ENCODE data around the gene STK26. TPM values are rescaled to one million over a fixed set of nuclear protein-coding genes. Genes with fewer than 3 reads are reported as not detected.

Gene STK26
- total and polyA plus RNA-seq, 2 of the 4 experiments (the other 2 are of a cell fraction), result 0.17 to 0.18 TPM

DNA sequence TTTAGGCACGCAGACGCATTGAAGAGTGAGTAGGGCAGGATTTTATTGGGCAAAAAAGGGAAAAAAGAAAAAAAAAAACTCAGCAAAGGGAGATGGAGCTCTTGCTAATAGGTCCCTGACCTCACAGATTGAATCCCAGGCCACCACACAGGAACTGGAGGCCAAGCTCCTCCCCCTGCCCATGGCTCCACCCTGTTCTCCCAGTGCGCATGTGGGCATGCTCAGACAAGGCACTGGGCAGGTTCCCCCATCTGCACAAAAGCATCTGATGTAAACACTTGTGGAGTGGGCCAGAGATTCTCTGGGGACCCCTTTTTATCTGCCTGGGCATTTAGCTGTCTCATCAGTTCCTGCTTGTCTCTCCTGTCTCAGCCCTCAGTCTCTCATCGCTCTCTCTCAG, 95.3 kb downstream of the STK26 start:
- intact Hi-C loops (cut with micrococcal nuclease), result no loop called here

More for the DNA sequence above, 95.3 kb downstream of the STK26 start:
- WGBS, 2 experiments (ENCODE audit: extremely low coverage in 2 of 2, insufficient read length in 1 of 2), result 80% methylated on average over 1 of the region's 4 CpGs; no CpG with 5 or more reads in 1 of the 2 experiments
- H2BK15ac ChIP-seq (ENCODE audit: low read depth, low read length), result no peak overlapping the region
- no peaks in the 10 kb centered on the region for H3K9me3 ChIP-seq (ENCODE audit: control insufficient read depth, insufficient read depth, low read length)
- no peak overlapping the region for H4K5ac ChIP-seq (ENCODE audit: low read depth, low read length)
- dilution Hi-C loops (cut with HindIII; ENCODE audit: low sequenced_read_pairs, unreplicated experiment), result no loop called here
- H4K20me1 ChIP-seq (ENCODE audit: insufficient read depth, low read length), result no peaks in the 10 kb centered on the region; the same call in 1 of the 2 replicates
- no peak overlapping the region for H2BK120ac ChIP-seq (ENCODE audit: low read depth, low read length)
- no peak for DNase-seq
- H2AK5ac ChIP-seq (ENCODE audit: low read depth, low read length), result no peak overlapping the region
- H3K27me3 ChIP-seq (ENCODE audit: control insufficient read depth, insufficient read depth, low read length), result peaks cover 5% of the 10 kb centered on the region; the same call in 1 of the 2 replicates
- ChIA-PET CTCF (no interaction called here), POLR2A (ENCODE audit: unreplicated experiment) (no interaction called here)
- ATAC-seq (ENCODE audit: low read depth), result no peak
- in situ Hi-C loops (cut with MboI; ENCODE audit: low sequenced_read_pairs), result no loop called here
- TF ChIP-seq SMC3 (IDR thresholded peaks at IDR 0.05; ENCODE audit: low read depth, low read length) (no peak), POLR2A (IDR thresholded peaks at IDR 0.05; ENCODE audit: low read depth, low read length) (no peak), RAD21 (IDR thresholded peaks at IDR 0.05; ENCODE audit: low read length) (no peak), MXI1 (IDR thresholded peaks at IDR 0.05; ENCODE audit: borderline replicate concordance, low read depth, low read length) (no peak), CEBPB (IDR thresholded peaks at IDR 0.05; ENCODE audit: low read depth, low read length) (no peak), MAZ (IDR thresholded peaks at IDR 0.05; ENCODE audit: borderline replicate concordance, low read depth, low read length) (no peak), CHD1 (IDR thresholded peaks at IDR 0.05; ENCODE audit: low read depth, low read length) (no peak), RFX5 (IDR thresholded peaks at IDR 0.05; ENCODE audit: low read depth, low read length) (no peak), MAFK (IDR thresholded peaks at IDR 0.05; ENCODE audit: low read depth, low read length) (no peak), BHLHE40 (IDR thresholded peaks at IDR 0.05; ENCODE audit: low read depth, low read length) (no peak), NFE2L2 (IDR thresholded peaks at IDR 0.05; ENCODE audit: low read depth, low read length) (no peak), FOS (IDR thresholded peaks at IDR 0.05; ENCODE audit: low read depth, low read length) (no peak), RCOR1 (IDR thresholded peaks at IDR 0.05; ENCODE audit: insufficient replicate concordance, low read length) (no peak)
- TF ChIP-seq, protein P1, sequence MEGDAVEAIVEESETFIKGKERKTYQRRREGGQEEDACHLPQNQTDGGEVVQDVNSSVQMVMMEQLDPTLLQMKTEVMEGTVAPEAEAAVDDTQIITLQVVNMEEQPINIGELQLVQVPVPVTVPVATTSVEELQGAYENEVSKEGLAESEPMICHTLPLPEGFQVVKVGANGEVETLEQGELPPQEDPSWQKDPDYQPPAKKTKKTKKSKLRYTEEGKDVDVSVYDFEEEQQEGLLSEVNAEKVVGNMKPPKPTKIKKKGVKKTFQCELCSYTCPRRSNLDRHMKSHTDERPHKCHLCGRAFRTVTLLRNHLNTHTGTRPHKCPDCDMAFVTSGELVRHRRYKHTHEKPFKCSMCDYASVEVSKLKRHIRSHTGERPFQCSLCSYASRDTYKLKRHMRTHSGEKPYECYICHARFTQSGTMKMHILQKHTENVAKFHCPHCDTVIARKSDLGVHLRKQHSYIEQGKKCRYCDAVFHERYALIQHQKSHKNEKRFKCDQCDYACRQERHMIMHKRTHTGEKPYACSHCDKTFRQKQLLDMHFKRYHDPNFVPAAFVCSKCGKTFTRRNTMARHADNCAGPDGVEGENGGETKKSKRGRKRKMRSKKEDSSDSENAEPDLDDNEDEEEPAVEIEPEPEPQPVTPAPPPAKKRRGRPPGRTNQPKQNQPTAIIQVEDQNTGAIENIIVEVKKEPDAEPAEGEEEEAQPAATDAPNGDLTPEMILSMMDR (conservative IDR thresholded peaks at IDR 0.05; ENCODE audit: low read depth, low read length), result no peak
- TF ChIP-seq, protein P2, sequence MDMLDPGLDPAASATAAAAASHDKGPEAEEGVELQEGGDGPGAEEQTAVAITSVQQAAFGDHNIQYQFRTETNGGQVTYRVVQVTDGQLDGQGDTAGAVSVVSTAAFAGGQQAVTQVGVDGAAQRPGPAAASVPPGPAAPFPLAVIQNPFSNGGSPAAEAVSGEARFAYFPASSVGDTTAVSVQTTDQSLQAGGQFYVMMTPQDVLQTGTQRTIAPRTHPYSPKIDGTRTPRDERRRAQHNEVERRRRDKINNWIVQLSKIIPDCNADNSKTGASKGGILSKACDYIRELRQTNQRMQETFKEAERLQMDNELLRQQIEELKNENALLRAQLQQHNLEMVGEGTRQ (IDR thresholded peaks at IDR 0.05; ENCODE audit: low read depth, low read length), result no peak
- TF ChIP-seq, protein P3, sequence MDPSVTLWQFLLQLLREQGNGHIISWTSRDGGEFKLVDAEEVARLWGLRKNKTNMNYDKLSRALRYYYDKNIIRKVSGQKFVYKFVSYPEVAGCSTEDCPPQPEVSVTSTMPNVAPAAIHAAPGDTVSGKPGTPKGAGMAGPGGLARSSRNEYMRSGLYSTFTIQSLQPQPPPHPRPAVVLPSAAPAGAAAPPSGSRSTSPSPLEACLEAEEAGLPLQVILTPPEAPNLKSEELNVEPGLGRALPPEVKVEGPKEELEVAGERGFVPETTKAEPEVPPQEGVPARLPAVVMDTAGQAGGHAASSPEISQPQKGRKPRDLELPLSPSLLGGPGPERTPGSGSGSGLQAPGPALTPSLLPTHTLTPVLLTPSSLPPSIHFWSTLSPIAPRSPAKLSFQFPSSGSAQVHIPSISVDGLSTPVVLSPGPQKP (IDR thresholded peaks at IDR 0.05; ENCODE audit: borderline replicate concordance, low read depth, low read length), result no peak
- H3K4me3 ChIP-seq (ENCODE audit: insufficient read depth, low read depth, low read length), result no peak overlapping the region
- H2AFZ ChIP-seq (replicated peaks; ENCODE audit: low read length, poor library complexity), result no peak overlapping the region
- no peaks in the 10 kb centered on the region for H3K36me3 ChIP-seq (ENCODE audit: control insufficient read depth, insufficient read depth, low read length)
- H4K8ac ChIP-seq (ENCODE audit: low read depth in 2 of 2, low read length in 2 of 2), result no peak overlapping the region
- H3K27ac ChIP-seq (ENCODE audit: insufficient read depth, low read length), result no peak overlapping the region
- H2AK9ac ChIP-seq (replicated peaks; ENCODE audit: low read depth, low read length, poor library complexity), result no peak overlapping the region
- no peak overlapping the region for H2BK20ac ChIP-seq (ENCODE audit: low read depth, low read length)
- H3K18ac ChIP-seq (ENCODE audit: low read depth, low read length), result no peak overlapping the region
- no peak overlapping the region for H3K9ac ChIP-seq (ENCODE audit: low read depth, low read length)
- H3K4me2 ChIP-seq (ENCODE audit: low read depth, low read length), result no peak overlapping the region
- H3K9me1 ChIP-seq (ENCODE audit: insufficient read depth, low read length), result no peaks in the 10 kb centered on the region
- no peak overlapping the region for H4K91ac ChIP-seq (ENCODE audit: insufficient read depth, low read depth, low read length)
- no peak overlapping the region for H3K14ac ChIP-seq (replicated peaks; ENCODE audit: low read depth, low read length)
- H3K4ac ChIP-seq (ENCODE audit: low read depth, low read length), result no peak overlapping the region
- no TSS peak for BruUV-seq (replicated peaks)
- no peaks in the 10 kb centered on the region for H3K4me1 ChIP-seq (ENCODE audit: control insufficient read depth, insufficient read depth, low read length)
- H3K23ac ChIP-seq (ENCODE audit: low read depth, low read length), result no peak overlapping the region
- no peak overlapping the region for H3K56ac ChIP-seq (ENCODE audit: extremely low read depth, insufficient read depth, low read length)
- no peaks in the 10 kb centered on the region for H3K79me1 ChIP-seq (ENCODE audit: low read depth in 1 of 2, low read length in 2 of 2)
- no peak overlapping the region for H2BK5ac ChIP-seq (ENCODE audit: low read depth, low read length, poor library complexity, severe bottlenecking)
